NCI-H524 (cell line): ENCODE measurements around the gene ANGPTL2.

ENCODE experiments used
- DNase-seq, 2 experiments: peaks; one replicate each; lab custom pipeline; 2025; lab: John Stamatoyannopoulos, UW

Gene ANGPTL2

DNA sequence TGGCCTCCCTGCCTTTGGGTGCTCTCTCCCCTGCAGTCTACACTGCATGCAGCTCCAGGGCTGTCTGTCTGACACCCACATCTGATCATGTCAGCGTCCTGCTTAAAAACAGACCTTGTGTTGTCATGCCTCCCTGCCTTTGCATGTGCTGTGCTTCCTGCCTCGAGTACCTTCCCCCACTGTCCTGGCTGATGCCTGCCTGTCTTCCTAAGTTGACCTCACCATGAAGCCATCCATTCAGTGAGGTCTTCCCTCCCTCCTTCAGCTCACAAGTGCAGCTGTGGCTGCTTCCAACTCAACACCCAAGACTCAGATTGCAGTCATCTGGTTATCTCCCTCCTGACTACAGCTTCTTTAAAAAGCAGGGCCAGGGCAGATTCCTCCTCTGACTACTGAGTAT is 5.5 kb downstream of the ANGPTL2 start:
- DNase-seq: no peak

DNA sequence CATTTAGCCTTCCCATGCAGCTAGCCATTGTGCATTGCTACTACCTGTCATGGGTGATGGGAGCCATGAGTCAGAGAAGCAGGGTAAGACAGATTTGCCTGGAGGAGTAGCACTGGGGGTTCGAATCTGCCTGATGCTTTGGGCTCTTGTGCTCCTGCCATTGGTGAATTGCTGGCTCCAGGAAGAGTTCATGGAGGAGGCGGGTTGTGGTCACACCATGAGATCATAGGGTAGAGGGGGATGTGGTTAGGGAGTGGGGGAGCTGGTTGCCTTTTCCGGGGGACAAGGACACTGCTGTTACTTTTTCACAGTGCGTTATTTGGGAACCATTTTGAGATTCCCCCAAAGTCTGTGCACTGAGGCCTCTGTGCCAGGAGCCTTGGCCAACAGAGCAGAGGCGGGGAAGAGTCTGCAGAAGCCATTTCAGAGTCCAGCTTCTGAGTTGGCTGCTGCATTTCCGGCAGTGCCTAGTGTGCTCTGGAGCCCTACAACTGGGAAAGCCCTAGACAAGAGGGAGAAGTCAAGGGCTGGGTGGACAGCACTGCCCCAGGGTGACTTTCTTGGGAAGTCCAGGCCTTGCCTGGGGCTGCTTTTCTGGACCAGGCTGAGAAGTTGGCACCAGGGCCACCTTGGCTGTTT is 6.2 kb downstream of the ANGPTL2 start:
- DNase-seq: no peak

- DNase-seq: no peak
Observed at GRCh38 chr9:127114606-127115005, 7.8 kb downstream of the ANGPTL2 start.

DNA sequence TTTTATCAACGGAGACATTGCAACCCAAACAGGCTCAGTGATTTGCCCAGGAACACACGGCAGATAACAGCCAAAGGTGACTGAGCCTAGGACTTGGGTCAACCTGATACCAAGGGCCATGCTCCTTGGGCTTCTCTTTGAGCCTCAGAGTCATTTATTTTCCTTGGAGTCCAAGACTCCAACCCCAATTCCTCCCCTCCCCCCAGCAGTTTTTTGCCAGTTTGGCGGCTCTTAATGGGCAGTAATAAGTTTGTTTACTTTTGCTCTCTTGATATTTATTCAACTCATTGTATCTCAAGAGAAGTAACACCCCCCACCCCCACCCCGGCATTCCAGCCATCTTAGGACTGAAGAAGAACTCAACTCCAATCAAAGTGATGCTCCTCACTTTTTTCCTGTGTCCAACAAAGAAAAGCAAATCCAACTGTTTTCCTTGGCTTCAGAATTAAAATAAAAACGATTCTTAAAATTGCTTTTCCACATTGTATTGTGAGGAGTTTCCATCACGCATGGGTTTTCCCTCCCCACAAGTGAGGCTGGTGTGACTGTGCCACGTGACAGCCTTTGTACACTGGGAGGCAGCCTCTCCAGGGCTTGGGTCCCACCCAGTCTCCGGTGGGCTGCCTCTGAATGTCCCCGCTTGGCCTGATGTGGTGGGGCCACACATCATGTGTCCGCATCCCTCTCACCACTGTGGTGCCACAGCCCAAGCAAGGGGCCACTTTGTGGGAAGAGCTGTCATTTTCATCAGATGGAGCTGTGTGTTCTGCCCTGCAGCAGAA is 9.1 kb downstream of the ANGPTL2 start:
- DNase-seq: no peak

DNA sequence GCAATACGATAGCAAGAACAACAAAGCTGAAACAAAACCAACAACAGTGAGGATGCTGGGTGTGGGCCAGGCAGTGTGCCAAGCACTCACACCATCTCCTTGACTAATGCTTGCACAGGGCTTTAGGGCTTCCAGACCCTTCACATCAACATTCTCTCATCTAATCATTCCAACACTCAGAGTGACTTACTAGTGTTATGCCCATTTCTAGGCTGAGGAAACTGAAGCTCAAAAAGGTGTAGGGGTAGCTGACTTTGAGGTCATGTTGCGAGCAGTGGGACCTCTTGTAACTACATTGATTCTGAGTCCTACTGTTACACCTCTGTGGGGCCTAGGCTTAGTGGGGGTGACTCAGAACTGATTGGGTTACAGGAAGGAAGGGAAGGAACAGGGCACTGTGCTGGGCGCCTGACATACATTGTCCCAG is 9.7 kb downstream of the ANGPTL2 start:
- no peak for DNase-seq

GRCh38 chr9:127112056-127112455 is 10.4 kb downstream of the ANGPTL2 start:
- no peak for DNase-seq

DNA sequence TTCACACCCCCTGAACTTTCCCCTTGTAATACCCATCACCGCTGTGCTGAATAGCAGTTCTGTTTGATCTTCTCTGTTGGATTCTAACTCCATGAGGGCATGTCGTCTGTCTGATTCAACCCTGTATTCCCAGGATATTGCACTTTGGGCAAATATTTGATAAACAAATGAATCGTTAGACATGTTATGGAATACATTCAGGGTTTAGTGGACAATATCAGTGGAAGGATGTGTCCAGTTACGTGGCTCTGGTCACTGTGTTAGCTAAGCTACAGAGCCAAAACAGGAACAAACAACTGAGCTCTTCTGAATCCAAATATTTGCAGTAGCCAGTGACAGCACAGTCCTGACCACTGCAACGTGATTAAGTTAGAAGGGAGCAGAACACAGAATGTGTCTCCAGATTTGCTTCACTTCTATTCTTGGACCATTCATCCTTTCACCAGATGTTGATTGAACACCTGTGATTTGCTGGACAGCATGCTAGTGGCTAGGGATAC is 13.2 kb downstream of the ANGPTL2 start:
- DNase-seq: no peak

GRCh38 chr9:127107929-127108876 is 14.2 kb downstream of the ANGPTL2 start:
- no peak for DNase-seq

DNA sequence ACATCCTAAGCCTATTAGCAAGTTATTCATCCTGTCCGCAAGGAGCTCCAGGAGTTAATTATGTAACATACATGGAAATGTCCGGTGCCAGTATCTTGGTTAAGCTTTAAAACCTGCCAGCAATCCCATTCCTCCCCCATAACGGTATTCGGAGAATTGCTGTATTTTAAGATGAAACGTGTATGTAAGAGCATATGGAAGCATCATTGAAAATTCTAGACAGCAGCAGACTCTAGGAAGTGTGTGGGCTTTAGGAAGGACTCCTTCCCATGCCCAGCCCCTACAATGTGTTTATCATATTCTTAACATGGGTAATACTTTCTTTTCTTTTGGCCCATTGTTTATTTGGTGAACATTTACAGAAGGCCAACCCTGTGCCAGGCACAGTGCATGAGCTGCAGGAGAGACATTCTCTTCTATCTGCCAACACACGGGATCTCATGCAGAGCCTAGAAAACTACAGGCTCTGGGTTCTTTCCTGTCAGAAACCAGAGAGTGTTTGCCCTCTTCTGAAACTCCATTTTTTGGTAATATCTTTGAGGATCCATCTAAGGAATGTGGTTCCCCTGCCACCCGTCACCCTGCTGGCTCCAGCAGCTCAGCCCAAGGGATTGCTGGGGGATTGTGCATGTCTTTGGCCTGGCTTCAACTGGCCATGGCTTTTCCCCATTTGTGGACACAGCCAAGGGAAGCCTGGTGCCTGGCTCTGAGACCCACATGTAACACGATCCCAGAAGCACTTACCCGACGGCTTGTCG is 15.1 kb downstream of the ANGPTL2 start:
- DNase-seq: no peak

- DNase-seq: no peak
Observed at GRCh38 chr9:127106466-127106855, 16.0 kb downstream of the ANGPTL2 start.

DNA sequence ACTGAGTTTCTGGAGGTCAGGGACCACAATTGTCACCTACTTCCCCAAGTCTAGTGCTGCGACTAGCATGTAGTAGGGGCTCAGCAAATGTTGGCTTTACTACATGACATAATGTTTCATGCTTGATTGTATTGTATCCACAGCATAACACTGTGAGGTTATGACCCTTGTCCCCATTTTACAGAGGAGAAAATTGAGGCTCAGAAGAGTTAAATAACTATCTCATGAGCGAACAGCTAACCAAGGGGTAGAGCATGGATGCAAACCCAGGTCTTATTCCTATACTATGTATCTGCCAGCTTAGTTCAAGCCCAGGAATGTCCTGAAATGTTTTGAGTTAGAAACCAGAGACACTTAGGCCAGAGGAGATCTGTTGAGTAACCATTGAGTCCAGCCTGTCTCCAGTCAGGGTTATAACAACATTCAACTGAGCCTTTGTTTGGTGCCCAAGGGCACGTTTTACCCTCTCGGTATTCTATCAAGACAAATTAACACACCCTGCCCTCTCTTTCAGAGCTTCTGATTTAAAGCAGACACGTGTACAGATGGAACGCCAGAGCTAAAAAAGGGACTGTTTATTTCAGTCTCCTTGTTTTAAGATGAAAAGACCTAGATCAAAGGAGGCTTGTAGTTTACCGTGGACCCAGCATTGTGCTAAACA is 16.5 kb downstream of the ANGPTL2 start:
- DNase-seq: no peak

GRCh38 chr9:127104581-127105311 is 17.7 kb downstream of the ANGPTL2 start:
- peak; percentile 96 to 98 for DNase-seq

DNA sequence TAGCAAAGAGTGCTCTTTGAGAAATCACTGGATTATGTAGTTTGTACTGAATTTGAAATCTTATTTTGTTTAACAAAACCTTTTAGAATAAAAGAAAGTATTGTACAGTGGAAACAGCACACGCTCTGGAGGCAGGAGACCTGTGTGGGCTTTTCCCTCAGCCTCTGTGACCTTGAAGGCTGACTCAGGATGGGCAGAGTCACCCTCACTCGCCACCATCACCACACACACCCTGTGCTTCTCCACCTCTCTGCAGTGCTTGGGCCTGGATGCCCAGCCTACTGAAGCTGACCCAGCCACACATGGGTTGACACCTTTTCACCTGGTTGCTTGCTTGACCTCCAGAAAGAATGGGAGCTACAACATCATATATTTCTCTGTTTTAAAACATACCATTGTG is 19.6 kb downstream of the ANGPTL2 start:
- no peak for DNase-seq

DNA sequence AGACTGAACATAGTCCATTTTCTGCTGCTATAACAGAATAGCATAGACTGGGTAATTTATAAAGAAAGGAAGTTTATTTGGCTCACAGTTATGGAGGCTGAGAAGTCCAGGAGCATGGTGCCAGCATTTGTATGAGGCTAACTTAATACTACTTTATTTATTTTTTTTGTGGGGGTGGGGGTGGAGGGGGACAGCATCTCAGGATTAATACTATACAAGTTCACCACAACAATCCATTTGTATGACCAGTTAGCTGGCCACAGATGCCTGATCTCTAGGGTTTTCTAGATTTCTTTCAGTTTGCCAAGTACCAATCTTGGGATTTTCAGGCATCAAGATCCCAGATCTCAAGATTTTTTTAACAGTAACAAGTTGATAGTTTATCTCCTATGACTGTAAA is 20.3 kb downstream of the ANGPTL2 start:
- no peak for DNase-seq

GRCh38 chr9:127099664-127100063 is 22.8 kb downstream of the ANGPTL2 start:
- no peak for DNase-seq

DNA sequence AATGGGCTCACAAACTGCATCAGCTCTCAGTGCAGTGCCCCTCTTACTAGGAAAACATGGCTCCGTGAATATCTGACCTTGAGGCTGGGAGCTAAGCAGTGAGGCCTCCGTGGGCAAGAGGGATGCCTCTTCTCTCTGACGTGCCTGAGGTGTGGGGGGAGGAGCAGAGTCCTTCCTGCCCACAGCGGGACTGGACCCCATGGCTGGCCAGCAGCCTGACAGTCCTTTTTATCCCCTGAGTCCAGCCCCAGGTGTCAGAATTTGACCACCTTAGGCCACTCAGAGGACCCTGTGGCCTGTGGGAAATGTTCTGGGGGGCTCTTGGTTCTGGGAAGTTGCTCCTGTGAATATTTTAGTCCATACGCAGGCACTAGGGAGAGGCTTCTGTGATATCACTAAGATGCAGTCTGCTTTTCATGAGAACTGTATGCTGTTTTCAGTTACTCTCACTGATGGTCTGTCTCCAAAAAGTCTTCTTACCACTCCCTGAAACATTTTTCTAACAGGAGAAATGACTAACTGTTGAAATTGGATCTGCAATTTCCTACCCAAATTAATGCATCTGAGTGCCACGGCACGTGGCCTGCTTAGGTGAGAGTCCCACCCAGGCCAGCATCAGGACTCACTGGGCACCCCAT is 23.4 kb downstream of the ANGPTL2 start:
- no peak for DNase-seq

DNA sequence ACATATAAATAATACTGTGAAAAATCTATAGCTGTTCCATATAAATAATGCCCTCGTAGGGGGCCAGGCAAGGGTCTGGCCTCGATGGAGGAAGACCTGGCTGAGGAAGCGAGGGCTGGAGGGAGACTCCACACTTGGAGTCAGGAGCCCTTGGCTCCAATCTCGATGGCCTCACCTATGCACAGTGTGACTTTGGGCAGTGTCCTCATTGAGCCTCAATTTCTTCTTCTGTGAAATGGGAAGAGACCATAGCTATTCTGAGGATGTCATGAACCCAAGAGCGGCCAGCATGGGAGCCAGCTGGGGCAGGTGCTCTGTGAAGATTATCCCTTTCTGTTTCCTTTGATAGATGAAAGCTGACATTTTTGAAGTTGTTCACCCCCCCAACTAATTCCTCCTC is 24.8 kb downstream of the ANGPTL2 start:
- DNase-seq: peak; percentile 12 to 22

GRCh38 chr9:127096208-127096607 is 26.2 kb downstream of the ANGPTL2 start:
- DNase-seq: no peak

DNA sequence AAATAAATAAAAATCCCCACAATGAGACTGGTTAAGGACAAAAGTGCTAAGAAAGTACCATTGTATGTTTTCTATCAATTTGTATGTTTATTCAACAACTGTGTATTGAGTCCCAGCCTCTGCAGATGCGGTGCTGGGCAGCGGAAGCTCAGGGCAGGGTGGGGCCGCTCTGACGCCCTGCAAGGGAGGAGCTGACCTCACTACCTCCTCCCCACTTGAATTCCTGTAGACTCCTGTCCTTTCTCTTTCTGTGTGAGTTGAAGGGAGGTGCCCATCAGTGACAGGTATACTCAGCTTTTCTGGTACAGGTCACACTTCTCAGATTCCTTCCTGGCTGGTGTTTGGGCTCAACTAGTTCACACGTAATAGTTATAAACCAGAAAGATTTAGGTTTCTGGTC is 27.0 kb downstream of the ANGPTL2 start:
- no peak for DNase-seq
